T47D (cell line): Measurements from ENCODE around the gene WDR45B.

Experiments used
- DNase-seq, 2 experiments: peaks; one replicate each; pipeline versions ENCODE4 v3.0.0 to v3.0.0-alpha.2; 2011 to 2012; ENCODE audit warnings: low read depth in 1 of 2, low spot score in 1 of 2
- JUND ChIP-seq: IDR thresholded peaks from 2 replicates; pipeline ENCODE4 v1.6.1; 2012; ENCODE audit warnings: low read depth
- in situ Hi-C: cut with HindIII; loops from 2 replicates; pipeline ENCODE4 v1.10.0; 2016; ENCODE audit warnings: low sequenced_read_pairs, low pct_unique_long_range_greater_than_20kb

The WDR45B gene

DNA sequence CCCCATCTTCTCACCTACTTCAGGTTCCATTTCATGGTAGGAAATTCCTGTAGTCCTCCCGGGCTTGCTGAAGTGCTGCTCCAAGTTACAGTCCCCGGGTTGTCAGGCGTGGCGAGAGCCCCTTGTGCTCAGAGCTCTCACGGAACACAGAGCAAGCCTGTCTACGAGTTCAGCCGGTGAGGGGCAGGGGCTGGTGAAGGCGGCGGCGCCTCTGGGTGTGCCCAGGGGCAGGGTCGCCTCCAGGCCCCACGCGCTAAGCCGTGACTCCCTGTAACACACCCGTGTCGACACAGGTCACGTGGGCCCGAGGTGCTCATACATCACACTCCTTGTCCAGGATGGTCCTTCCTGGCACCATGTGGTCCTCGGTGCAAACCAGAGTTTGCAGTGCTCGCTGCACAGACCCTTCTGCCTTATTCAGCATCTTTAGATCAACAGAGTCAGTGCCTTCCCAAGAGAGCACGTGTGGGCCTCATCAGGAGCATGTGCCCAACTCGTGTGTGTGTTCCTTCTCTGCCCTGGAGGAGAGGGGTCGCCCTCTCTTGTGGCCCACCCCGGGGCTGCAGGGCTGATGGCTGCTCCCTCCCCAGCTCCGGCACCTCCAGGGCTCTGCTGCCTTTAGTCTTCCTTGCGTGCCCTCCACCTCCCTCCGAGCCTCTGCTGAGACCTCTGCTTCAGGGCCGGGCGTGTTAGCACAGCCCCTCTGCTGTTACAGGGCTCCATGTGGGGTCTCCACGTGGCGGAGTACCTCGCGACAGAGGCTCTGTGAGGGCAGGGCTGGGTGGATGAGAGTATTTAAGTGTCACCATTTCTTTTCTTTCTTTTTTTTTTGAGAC lies 51.2 kb downstream of the WDR45B start:
- in situ Hi-C loops, result no loop called here
- DNase-seq, result no peak
- TF ChIP-seq JUND, result no peak

DNA sequence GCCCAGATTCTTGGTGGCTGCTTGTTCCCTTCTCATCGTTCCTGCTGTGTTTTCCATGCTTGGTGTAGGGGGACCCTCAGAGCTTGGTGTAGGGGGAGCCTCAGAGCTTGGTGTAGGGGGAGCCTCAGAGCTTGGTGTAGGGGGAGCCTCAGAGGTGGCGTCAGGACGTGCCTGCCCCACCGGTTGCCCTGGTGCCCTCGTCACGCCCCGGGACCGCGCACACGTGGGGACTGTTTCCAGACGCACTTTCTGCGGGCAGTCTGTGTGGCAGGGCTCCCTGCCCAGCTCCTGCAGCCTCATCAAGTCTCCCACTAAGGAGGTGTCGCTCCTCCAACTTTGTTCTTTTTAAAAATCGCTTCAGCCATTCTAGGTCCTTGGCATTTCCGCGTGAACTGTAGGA lies 51.9 kb downstream of the WDR45B start:
- no peak for DNase-seq
- no peak for TF ChIP-seq JUND
- in situ Hi-C loops, result no loop called here

DNA sequence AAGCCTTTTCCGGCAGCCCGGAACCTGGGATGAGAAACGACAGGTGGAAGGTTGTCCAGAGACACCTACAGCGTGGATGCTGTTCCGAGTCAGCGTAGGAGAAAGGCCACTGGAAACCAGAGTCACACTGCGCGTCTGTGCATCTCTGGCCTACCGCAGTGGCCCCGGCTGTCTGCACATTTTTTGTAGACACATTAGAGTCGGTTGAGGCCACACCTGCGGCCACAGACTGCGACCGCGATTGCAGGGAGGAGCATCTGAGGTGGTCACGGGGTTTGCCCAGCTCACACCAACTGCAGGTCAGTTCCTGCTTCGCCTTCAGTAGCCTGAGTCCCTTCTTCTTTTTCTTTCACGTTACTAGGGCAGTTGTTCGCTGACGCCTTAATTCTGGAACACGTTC lies 52.4 kb downstream of the WDR45B start:
- in situ Hi-C loops, result no loop called here
- TF ChIP-seq JUND, result no peak
- no peak for DNase-seq

DNA sequence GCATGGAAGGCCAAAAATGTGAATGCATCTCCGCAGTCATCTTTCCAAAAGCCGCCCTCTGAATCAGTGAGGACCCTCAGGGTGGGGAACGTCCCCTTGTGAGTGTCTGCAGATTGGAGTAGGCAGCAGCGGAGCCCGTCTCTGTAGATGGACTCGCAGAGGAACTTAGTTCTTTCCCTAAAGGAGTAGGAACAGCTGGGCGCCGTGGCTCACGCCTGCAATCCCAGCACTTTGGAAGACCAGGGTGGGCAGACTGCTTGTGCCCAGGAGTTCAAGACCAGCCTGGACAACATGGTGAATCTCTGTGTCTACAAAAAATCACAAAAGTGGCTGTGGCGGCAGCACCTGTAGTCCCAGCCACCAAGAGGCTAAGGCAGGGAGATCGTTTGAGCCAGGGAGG lies 53.7 kb downstream of the WDR45B start:
- no peak for TF ChIP-seq JUND
- DNase-seq, result no peak
- in situ Hi-C loops, result no loop called here

GRCh38 chr17:82593590-82594087 lies 54.6 kb downstream of the WDR45B start:
- TF ChIP-seq JUND, result no peak
- no peak for DNase-seq
- in situ Hi-C loops, result no loop called here

DNA sequence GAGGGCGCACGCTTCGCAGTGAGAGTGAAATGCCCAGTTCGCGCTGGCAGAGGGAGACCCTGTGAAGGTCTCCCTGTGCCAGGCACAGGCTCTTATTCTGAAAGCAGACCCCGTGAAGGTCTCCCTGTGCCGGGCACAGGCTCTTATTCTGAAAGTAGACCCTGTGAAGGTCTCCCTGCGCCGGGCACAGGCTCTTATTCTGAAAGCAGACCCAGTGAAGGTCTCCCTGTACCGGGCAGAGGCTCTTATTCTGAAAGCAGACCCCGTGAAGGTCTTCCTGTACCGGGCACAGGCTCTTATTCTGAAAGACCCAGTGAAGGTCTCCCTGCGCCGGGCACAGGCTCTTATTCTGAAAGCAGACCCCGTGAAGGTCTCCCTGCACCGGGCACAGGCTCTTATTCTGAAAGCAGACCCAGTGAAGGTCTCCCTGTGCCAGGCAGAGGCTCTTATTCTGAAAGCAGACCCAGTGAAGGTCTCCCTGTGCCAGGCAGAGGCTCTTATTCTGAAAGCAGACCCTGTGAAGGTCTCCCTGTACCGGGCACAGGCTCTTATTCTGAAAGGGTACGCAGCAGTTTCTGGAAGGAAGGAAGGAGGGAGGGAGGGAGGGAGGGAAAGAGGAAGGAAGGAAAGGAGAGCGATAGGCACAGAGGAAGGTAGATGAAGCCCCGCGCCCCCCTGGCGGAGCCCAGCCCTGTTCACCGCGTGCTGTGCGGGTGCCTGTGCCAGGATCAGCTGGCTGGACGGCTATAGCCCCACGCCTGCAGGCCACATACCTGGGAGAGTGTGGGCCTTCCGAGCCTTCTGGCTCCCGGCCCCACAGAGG lies 55.3 kb downstream of the WDR45B start:
- TF ChIP-seq JUND, result no peak
- peak; percentile 52 to 95 for DNase-seq
- in situ Hi-C loops, result no loop called here

DNA sequence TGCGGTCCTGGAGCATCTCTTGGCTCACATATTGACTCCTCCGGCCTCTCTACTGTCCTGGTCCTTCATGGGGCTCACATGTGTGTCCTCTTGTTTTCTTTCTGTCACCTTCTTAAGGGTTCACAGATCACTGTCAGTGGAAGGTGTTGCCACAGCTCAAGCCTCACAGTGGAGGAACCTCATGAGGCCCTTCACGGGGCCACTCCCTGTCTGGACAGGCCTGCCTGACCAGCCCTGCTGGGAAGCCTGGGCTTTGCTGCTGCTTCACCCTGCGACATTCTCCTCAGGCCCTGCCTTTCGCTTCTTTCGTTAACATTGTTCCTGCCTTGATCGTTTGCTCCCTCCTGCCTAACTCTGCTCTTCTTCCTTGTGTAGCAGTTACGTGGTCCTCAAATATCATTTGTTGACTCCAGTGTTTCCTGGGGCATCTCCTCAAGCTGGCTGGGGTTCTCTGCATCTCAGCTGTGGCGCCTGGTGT lies 55.9 kb downstream of the WDR45B start:
- no peak for TF ChIP-seq JUND
- in situ Hi-C loops, result no loop called here
- peak; percentile 56 to 83 for DNase-seq

DNA sequence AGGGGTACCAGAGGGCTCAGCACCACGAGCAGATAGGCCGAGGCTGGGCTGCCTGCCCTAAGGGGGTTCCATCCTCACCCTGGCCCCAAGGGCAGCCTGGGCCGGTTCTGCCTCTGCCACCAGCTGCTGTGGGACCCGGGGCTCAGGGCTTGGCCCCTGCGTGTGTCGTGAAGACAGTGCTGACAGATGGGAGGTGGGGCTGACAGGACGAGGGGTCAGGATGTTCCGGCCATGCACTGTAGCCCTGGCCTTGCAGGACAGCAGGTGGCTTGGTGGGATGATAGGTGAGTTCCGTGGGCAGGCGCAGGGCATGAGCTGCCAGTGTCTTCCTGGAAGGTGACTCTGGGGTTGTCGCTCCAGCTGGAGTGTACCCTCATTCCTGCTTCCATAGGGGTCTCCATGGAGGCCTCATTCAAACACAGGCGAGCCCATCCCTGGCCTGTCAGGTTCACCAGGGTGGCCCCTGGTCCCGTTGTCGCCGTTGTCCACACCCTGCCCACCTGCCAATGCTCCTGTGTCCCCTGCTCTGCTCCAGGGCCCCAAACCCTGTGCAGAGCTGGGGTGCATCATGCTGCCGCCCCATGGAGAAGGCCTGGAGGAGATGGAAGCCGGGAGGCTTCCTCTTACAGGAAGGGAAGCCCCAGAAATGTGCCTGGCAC lies 57.2 kb downstream of the WDR45B start:
- no peak for TF ChIP-seq JUND
- in situ Hi-C loops, result no loop called here

DNA sequence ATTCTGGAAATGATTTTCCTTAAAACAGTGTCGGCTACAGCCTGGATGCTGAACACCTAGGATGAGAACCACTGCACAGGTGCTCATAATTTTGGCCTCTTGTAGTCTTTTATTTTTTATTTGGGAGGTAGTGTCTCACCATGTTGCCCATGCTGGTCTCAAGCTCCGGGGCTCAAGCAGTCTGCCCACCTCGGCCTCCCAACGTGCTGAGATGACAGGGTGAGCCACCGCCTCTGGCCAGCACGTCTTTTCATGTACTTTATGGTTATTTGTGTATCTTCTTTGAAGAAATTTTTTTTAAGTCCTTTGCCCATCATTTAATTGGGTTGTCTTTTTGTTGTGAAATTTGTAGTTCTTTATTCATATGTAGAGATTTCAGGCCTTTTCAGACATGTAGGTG lies 58.0 kb downstream of the WDR45B start:
- no peak for TF ChIP-seq JUND
- in situ Hi-C loops, result no loop called here
- DNase-seq, result no peak

More for the DNA sequence above, 57.2 kb downstream of the WDR45B start:
- no peak for DNase-seq

GRCh38 chr17:82589851-82590180 lies 58.4 kb downstream of the WDR45B start:
- in situ Hi-C loops, result no loop called here
- TF ChIP-seq JUND, result no peak
- no peak for DNase-seq

- in situ Hi-C loops, result no loop called here
- TF ChIP-seq JUND, result no peak
- no peak for DNase-seq
Observed at GRCh38 chr17:82588266-82589175, 59.7 kb downstream of the WDR45B start.
